Activated T-helper 1 cell treated with anti-CD3 and anti-CD28 coated beads, Interleukin-12 subunit alpha, Interleukin-12 subunit beta, Interleukin-2, Interleukin-4 antibody, amounts not matched to agents 30 ng/mL and 10 ng/mL and 1 ng/mL, durations not matched to agents 14 hours and 24 hours and 36 hours (primary cell): Measurements from ENCODE around the gene RPS10. TPM values are rescaled to one million over a fixed set of nuclear protein-coding genes. Genes with fewer than 3 reads are reported as not detected.
A peak's percentile ranks its signal among the peaks of the same experiment; 100 is the strongest.
"Not testable (repeated sequence)": the region's sequence is repeated elsewhere in the genome, so short reads cannot be mapped to it uniquely, and the experiment has no call there.

ENCODE experiments used
- DNase-seq: peaks from one replicate; pipeline ENCODE4 v3.0.0; 2021; ENCODE audit warnings: low spot score
- H3K27ac Mint-ChIP-seq: one replicate; pipeline ENCODE4 v1.8.0; 2021; ENCODE audit warnings: mild to moderate bottlenecking, mixed read lengths
- H3K27me3 Mint-ChIP-seq: one replicate; pipeline ENCODE4 v1.8.0; 2022; ENCODE audit warnings: mild to moderate bottlenecking, moderate library complexity, mixed read lengths; ENCODE audit not compliant: insufficient read depth
- H3K36me3 Mint-ChIP-seq: one replicate; pipeline ENCODE4 v1.8.0; 2021; ENCODE audit warnings: low read depth, mixed read lengths
- H3K4me1 Mint-ChIP-seq: one replicate; pipeline ENCODE4 v1.8.0; 2021; ENCODE audit warnings: low read depth, mixed read lengths
- H3K4me3 Mint-ChIP-seq: one replicate; pipeline ENCODE4 v1.8.0; 2021; ENCODE audit warnings: mild to moderate bottlenecking, moderate library complexity, mixed read lengths
- H3K9me3 Mint-ChIP-seq: one replicate; pipeline ENCODE4 v1.8.0; 2021; ENCODE audit warnings: mixed read lengths
- intact Hi-C: fragments of 100-400 bp; cut with micrococcal nuclease; formaldehyde crosslinking; loops from one replicate; pipeline ENCODE4 v1.15.1; 2024
- total RNA-seq: library from RNA; stranded (reverse); gene quantifications from 2 replicates; pipeline ENCODE4 v1.2.3, GENCODE V29; 2022

RPS10 gene
- total RNA-seq, 1 donor from 2014 or later = 1,525 TPM

GRCh38 chr6:34407915-34408314 is 18.0 kb downstream of the RPS10 start:
- peaks cover 11% of the 10 kb centered on the region for H3K36me3 Mint-ChIP-seq
- H3K4me1 Mint-ChIP-seq, intact Hi-C loops, H3K9me3 Mint-ChIP-seq, H3K4me3 Mint-ChIP-seq, DNase-seq, H3K27ac Mint-ChIP-seq, H3K27me3 Mint-ChIP-seq: not testable (repeated sequence)

- no peak overlapping the region for H3K27ac Mint-ChIP-seq
- intact Hi-C loops = loop anchor here (10.0 kb wide), 1 partner anchor 612 kb away; the partner anchor contains the start of gene LEMD2
- peaks cover 8% of the 10 kb centered on the region for H3K9me3 Mint-ChIP-seq
- peaks cover 13% of the 10 kb centered on the region for H3K4me1 Mint-ChIP-seq
- H3K36me3 Mint-ChIP-seq = peaks cover 2% of the 10 kb centered on the region
- H3K4me3 Mint-ChIP-seq = no peak overlapping the region
- DNase-seq = no peak
- H3K27me3 Mint-ChIP-seq = peaks cover 3% of the 10 kb centered on the region
These were observed 29.4 kb downstream of the RPS10 start for GRCh38 chr6:34396518-34396917.

- Mint-ChIP-seq H3K27ac (peak overlapping the region; percentile 67), H3K9me3 (peaks cover 8% of the 10 kb centered on the region), H3K27me3 (peaks cover 3% of the 10 kb centered on the region), H3K36me3 (peaks cover 2% of the 10 kb centered on the region), H3K4me1 (peaks cover 18% of the 10 kb centered on the region), H3K4me3 (peak overlapping the region; percentile 72)
- DNase-seq = no peak
- intact Hi-C loops = loop anchor here (1.0 to 10.0 kb wide), 2 partner anchors 215 to 609 kb away; partner anchors contain the start of gene LEMD2
These were observed 31.9 kb downstream of the RPS10 start for GRCh38 chr6:34393966-34394305.

GRCh38 chr6:34393191-34393965 is 32.5 kb downstream of the RPS10 start:
- peaks cover 18% of the 10 kb centered on the region for H3K4me1 Mint-ChIP-seq
- H3K9me3 Mint-ChIP-seq = peaks cover 8% of the 10 kb centered on the region
- peak overlapping the region; percentile 88 for H3K27ac Mint-ChIP-seq
- peaks cover 3% of the 10 kb centered on the region for H3K27me3 Mint-ChIP-seq
- intact Hi-C loops = loop anchor here (1.0 to 10.0 kb wide), 2 partner anchors 216 to 609 kb away; partner anchors contain the start of gene LEMD2
- H3K4me3 Mint-ChIP-seq = peak overlapping the region; percentile 97
- DNase-seq = no peak
- H3K36me3 Mint-ChIP-seq = peaks cover 2% of the 10 kb centered on the region

- peaks cover 8% of the 10 kb centered on the region for H3K9me3 Mint-ChIP-seq
- H3K27me3 Mint-ChIP-seq = peaks cover 3% of the 10 kb centered on the region
- peaks cover 2% of the 10 kb centered on the region for H3K36me3 Mint-ChIP-seq
- DNase-seq = peak; percentile 93
- peak within 1 kb of the TSS; percentile 88 for H3K27ac Mint-ChIP-seq
- intact Hi-C loops = loop anchor here (1.0 to 10.0 kb wide), 5 partner anchors 34 to 608 kb away; partner anchors contain the start of genes LEMD2, RPS10 and SMIM29
- H3K4me3 Mint-ChIP-seq = peak within 1 kb of the TSS; percentile 97
- peaks cover 18% of the 10 kb centered on the region for H3K4me1 Mint-ChIP-seq
These were observed 33.2 kb downstream of the RPS10 start, which contains the start of gene NUDT3 for GRCh38 chr6:34392497-34393190. TSS of gene NUDT3 (minus strand) at chr6:34392669. CDS start at chr6:34392362, 307 bp downstream.

- Mint-ChIP-seq H3K36me3 (peaks cover 2% of the 10 kb centered on the region), H3K4me3 (no peak overlapping the region), H3K9me3 (peaks cover 8% of the 10 kb centered on the region), H3K27ac (no peak overlapping the region), H3K27me3 (peaks cover 3% of the 10 kb centered on the region), H3K4me1 (peaks cover 18% of the 10 kb centered on the region)
- DNase-seq = peak; percentile 42
- intact Hi-C loops = loop anchor here (1.0 to 10.0 kb wide), 5 partner anchors 34 to 607 kb away; partner anchors contain the start of genes LEMD2, RPS10 and SMIM29
These were observed 33.9 kb downstream of the RPS10 start for GRCh38 chr6:34391786-34392496.

- peaks cover 19% of the 10 kb centered on the region for H3K4me1 Mint-ChIP-seq
These were observed 34.4 kb downstream of the RPS10 start for GRCh38 chr6:34391473-34391785.

GRCh38 chr6:34390531-34391472 is 35.1 kb downstream of the RPS10 start:
- intact Hi-C loops = loop anchor here (1.0 to 10.0 kb wide), 2 partner anchors 103 to 606 kb away; partner anchors contain the start of gene LEMD2

More at GRCh38 chr6:34391473-34391785, 34.4 kb downstream of the RPS10 start:
- peaks cover 5% of the 10 kb centered on the region for H3K9me3 Mint-ChIP-seq
- no peak for DNase-seq
- no peak overlapping the region for H3K27ac Mint-ChIP-seq
- H3K4me3 Mint-ChIP-seq = no peak overlapping the region
- peaks cover 2% of the 10 kb centered on the region for H3K36me3 Mint-ChIP-seq
- intact Hi-C loops = loop anchor here (1.0 to 10.0 kb wide), 2 partner anchors 103 to 607 kb away; partner anchors contain the start of gene LEMD2
- H3K27me3 Mint-ChIP-seq = peaks cover 3% of the 10 kb centered on the region

GRCh38 chr6:34389034-34389433 is 36.8 kb downstream of the RPS10 start:
- Mint-ChIP-seq H3K27ac (no peak overlapping the region), H3K36me3 (no peaks in the 10 kb centered on the region), H3K4me1 (peaks cover 23% of the 10 kb centered on the region), H3K4me3 (no peak overlapping the region), H3K27me3 (peaks cover 3% of the 10 kb centered on the region), H3K9me3 (no peaks in the 10 kb centered on the region)
- DNase-seq = no peak
- intact Hi-C loops = no loop called here

More at GRCh38 chr6:34390531-34391472, 35.1 kb downstream of the RPS10 start:
- peaks cover 23% of the 10 kb centered on the region for H3K4me1 Mint-ChIP-seq
- no peak for DNase-seq
- no peak overlapping the region for H3K27ac Mint-ChIP-seq
- no peaks in the 10 kb centered on the region for H3K36me3 Mint-ChIP-seq
- H3K27me3 Mint-ChIP-seq = peaks cover 3% of the 10 kb centered on the region
- H3K4me3 Mint-ChIP-seq = no peak overlapping the region
- H3K9me3 Mint-ChIP-seq = peaks cover under 1% of the 10 kb centered on the region

GRCh38 chr6:34388421-34388820 is 37.4 kb downstream of the RPS10 start:
- no peaks in the 10 kb centered on the region for H3K36me3 Mint-ChIP-seq
- H3K27me3 Mint-ChIP-seq = peaks cover 3% of the 10 kb centered on the region
- no peak overlapping the region for H3K27ac Mint-ChIP-seq
- no peaks in the 10 kb centered on the region for H3K9me3 Mint-ChIP-seq
- H3K4me3 Mint-ChIP-seq = no peak overlapping the region
- intact Hi-C loops = no loop called here
- no peak for DNase-seq
- H3K4me1 Mint-ChIP-seq = peaks cover 18% of the 10 kb centered on the region

GRCh38 chr6:34386316-34387137 is 39.3 kb downstream of the RPS10 start:
- H3K9me3 Mint-ChIP-seq = no peaks in the 10 kb centered on the region
- H3K27ac Mint-ChIP-seq = no peak overlapping the region
- peaks cover 10% of the 10 kb centered on the region for H3K4me1 Mint-ChIP-seq
- intact Hi-C loops = no loop called here
- no peak overlapping the region for H3K4me3 Mint-ChIP-seq
- no peaks in the 10 kb centered on the region for H3K36me3 Mint-ChIP-seq
- no peak for DNase-seq
- H3K27me3 Mint-ChIP-seq = no peaks in the 10 kb centered on the region
